Gastrocnemius medialis (tissue), 4 donors: ENCODE results near the gene KMT5B.

ENCODE experiments used
- CTCF ChIP-seq, 5 experiments: fragments of 450-650 bp in 3 of 5; fragments of 200-600 bp in 2 of 5; sonication (generic) in 2 of 5; IDR thresholded peaks in 4 of 5; conservative IDR thresholded peaks in 1 of 5; 1 replicate in 4 of 5; 2 replicates in 1 of 5; pipeline ENCODE4 v1.5.1; 2016 to 2019; ENCODE audit warnings: antibody characterized with exemption in 5 of 5, mild to moderate bottlenecking in 3 of 5, moderate library complexity in 3 of 5
- POLR2A ChIP-seq, 2 donors: fragments of 450-650 bp; IDR thresholded peaks; one replicate each; pipeline ENCODE4 v1.6.1; 2017; ENCODE audit warnings: antibody characterized with exemption in 2 of 2, mild to moderate bottlenecking in 2 of 2, moderate library complexity in 2 of 2

GRCh38 chr11:68153742-68154141, 59.4 kb downstream of the KMT5B start:
- TF ChIP-seq CTCF (IDR thresholded peaks at IDR 0.05 in 4 of 5, conservative IDR thresholded peaks at IDR 0.05 in 1 of 5) (no peak), POLR2A (IDR thresholded peaks at IDR 0.05) (no peak)
